Testis (tissue), 2 donors: ENCODE measurements around the gene ABHD17B.

Source experiments
- CTCF ChIP-seq, 3 experiments: fragments of 450-650 bp in 2 of 3; fragments of 200-600 bp in 1 of 3; sonication (generic) in 1 of 3; IDR thresholded peaks; one replicate each; pipeline ENCODE4 v1.5.1; 2016 to 2019; ENCODE audit warnings: antibody characterized with exemption in 3 of 3, mild to moderate bottlenecking in 2 of 3, moderate library complexity in 1 of 3
- POLR2A ChIP-seq: fragments of 450-650 bp; IDR thresholded peaks from one replicate; pipeline ENCODE4 v1.6.1; 2017; ENCODE audit warnings: antibody characterized with exemption, mild to moderate bottlenecking, moderate library complexity

GRCh38 chr9:71886541-71886940 is 24.5 kb downstream of the ABHD17B start:
- TF ChIP-seq POLR2A = no peak
- TF ChIP-seq CTCF (IDR thresholded peaks at IDR 0.05) = no peak
